A673 (cell line): ENCODE data around the gene PAPOLB. TPM values are rescaled to one million over a fixed set of nuclear protein-coding genes. Genes with fewer than 3 reads are reported as not detected.

ENCODE experiments used
- BruUV-seq: library from RNA; stranded (reverse); fragments of 400-500 nt; replicated peaks from 2 replicates; lab custom pipeline; 2021; lab: Mats Ljungman, UMichigan
- CTCF ChIA-PET: fragments of 300-600 bp; sonication (Branson Sonifier 250); formaldehyde crosslinking; loops from one replicate; lab custom pipeline; 2022; ENCODE audit warnings: antibody characterized with exemption; lab: Charles Lee
- POLR2A ChIA-PET: fragments of 300-600 bp; sonication (Branson Sonifier 250); formaldehyde crosslinking; loops from one replicate; lab custom pipeline; 2022; ENCODE audit warnings: antibody characterized with exemption; ENCODE audit not compliant: low non-redundant PET; lab: Charles Lee
- DNase-seq: peaks from one replicate; pipeline ENCODE4 v3.0.0-alpha.2; 2015; ENCODE audit warnings: low spot score
- H3K27ac ChIP-seq: fragments of 200-600 bp; sonication (generic); 2 replicates; pipeline ENCODE4 v1.5.1; 2016; ENCODE audit warnings: mixed run types, low read depth, mild to moderate bottlenecking, mixed read lengths, antibody characterized with exemption, low read length; ENCODE audit not compliant: poor library complexity, severe bottlenecking
- H3K27me3 ChIP-seq: fragments of 200-600 bp; sonication (generic); replicated peaks from 2 replicates; pipeline ENCODE4 v1.6.1; 2017; ENCODE audit warnings: mixed run types, low read depth, mild to moderate bottlenecking, mixed read lengths, antibody characterized with exemption, low read length; ENCODE audit not compliant: insufficient read depth, poor library complexity
- H3K36me3 ChIP-seq: fragments of 200-600 bp; sonication (generic); 2 replicates; pipeline ENCODE4 v1.6.1; 2016; ENCODE audit warnings: mixed run types, mild to moderate bottlenecking, mixed read lengths, antibody characterized with exemption, low read length; ENCODE audit not compliant: insufficient read depth, poor library complexity, severe bottlenecking
- H3K4me1 ChIP-seq: fragments of 200-600 bp; sonication (generic); 2 replicates; pipeline ENCODE4 v1.6.1; 2017; ENCODE audit warnings: mixed run types, mild to moderate bottlenecking, mixed read lengths, antibody characterized with exemption, low read length; ENCODE audit not compliant: insufficient read depth, poor library complexity, severe bottlenecking
- H3K4me3 ChIP-seq: fragments of 200-600 bp; sonication (generic); 2 replicates; pipeline ENCODE4 v1.5.1; 2016; ENCODE audit warnings: low read depth, mixed run types, mild to moderate bottlenecking, mixed read lengths, low read length; ENCODE audit not compliant: poor library complexity, severe bottlenecking
- H3K9me3 ChIP-seq: fragments of 200-600 bp; sonication (generic); 2 replicates; pipeline ENCODE4 v1.6.1; 2016; ENCODE audit warnings: mixed run types, low read depth, mild to moderate bottlenecking, mixed read lengths, antibody characterized with exemption, low read length; ENCODE audit not compliant: poor library complexity, severe bottlenecking
- EZH2 ChIP-seq: fragments of 200-600 bp; sonication (generic); IDR thresholded peaks from 2 replicates; pipeline ENCODE4 v1.6.1; 2017; ENCODE audit warnings: borderline replicate concordance, low read depth, mild to moderate bottlenecking, mixed read lengths, antibody characterized with exemption, low read length; ENCODE audit not compliant: poor library complexity, severe bottlenecking
- intact Hi-C: fragments of 100-400 bp; cut with micrococcal nuclease; formaldehyde crosslinking; loops from one replicate; pipeline ENCODE4 v1.10.0; 2022; ENCODE audit not compliant: unreplicated experiment
- total RNA-seq: library from RNA; stranded (reverse); gene quantifications from 2 replicates; pipeline ENCODE4 v1.2.3, GENCODE V29; 2021
- TF ChIP-seq, protein P1 (sequence below): fragments of 300-800, 200-600 bp; sonication (generic); conservative IDR thresholded peaks from 2 replicates; pipeline ENCODE4 v1.5.1; 2017; ENCODE audit warnings: low read depth, mild to moderate bottlenecking, antibody characterized with exemption, low read length, moderate library complexity, mixed read lengths

PAPOLB gene
- total RNA-seq, 1 experiment from 2014 or later = 0.17 TPM

DNA sequence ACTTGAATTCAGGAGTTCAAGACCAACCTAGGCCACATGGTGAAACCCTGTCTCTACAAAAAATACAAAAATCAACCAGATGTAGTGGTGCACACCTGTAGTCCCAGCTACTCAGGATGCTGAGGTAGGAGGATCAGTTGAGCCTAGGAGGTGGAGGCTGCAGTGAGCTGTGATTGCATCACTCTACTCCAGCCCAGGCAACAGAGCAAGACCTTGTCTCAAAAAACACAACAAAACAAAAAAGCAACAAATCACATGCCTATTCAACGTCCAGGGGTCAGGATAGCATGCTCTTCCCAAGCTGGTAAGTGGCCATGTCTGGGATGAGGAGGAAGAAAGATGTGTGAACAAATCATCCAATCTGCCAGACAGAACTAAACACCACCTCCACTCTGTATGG, 27.9 kb upstream of the PAPOLB start:
- H3K27me3 ChIP-seq = no peaks in the 10 kb centered on the region
- H3K4me3 ChIP-seq = no peak overlapping the region
- no peaks in the 10 kb centered on the region for H3K36me3 ChIP-seq
- no TSS peak for BruUV-seq
- intact Hi-C loops = no loop called here
- TF ChIP-seq EZH2 = no peak
- TF ChIP-seq, protein P1, sequence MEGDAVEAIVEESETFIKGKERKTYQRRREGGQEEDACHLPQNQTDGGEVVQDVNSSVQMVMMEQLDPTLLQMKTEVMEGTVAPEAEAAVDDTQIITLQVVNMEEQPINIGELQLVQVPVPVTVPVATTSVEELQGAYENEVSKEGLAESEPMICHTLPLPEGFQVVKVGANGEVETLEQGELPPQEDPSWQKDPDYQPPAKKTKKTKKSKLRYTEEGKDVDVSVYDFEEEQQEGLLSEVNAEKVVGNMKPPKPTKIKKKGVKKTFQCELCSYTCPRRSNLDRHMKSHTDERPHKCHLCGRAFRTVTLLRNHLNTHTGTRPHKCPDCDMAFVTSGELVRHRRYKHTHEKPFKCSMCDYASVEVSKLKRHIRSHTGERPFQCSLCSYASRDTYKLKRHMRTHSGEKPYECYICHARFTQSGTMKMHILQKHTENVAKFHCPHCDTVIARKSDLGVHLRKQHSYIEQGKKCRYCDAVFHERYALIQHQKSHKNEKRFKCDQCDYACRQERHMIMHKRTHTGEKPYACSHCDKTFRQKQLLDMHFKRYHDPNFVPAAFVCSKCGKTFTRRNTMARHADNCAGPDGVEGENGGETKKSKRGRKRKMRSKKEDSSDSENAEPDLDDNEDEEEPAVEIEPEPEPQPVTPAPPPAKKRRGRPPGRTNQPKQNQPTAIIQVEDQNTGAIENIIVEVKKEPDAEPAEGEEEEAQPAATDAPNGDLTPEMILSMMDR = no peak
- POLR2A ChIA-PET = no interaction called here
- H3K4me1 ChIP-seq = no peaks in the 10 kb centered on the region
- H3K9me3 ChIP-seq = no peaks in the 10 kb centered on the region
- H3K27ac ChIP-seq = no peak overlapping the region
- CTCF ChIA-PET = no interaction called here
- no peak for DNase-seq

DNA sequence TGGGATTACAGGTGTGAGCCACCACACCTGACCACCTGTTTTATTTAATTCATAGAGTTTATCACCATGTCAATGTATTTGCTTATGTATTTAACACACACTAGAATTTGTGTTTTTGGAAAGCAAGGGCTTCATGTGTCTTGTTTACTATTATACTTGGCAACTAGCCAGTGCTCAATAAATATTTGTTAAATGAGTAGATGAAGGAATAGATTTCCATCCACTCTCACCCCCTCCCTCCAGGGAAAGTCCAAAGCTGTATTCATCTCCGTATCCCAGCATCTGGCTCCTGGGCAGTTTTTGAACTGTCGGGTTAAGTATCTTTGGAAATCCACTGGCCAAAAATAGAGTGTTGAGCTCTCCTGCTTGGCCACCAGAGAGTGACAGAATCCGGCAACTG, 26.3 kb upstream of the PAPOLB start:
- Histone ChIP-seq H3K4me1 (no peaks in the 10 kb centered on the region), H3K27ac (no peak overlapping the region), H3K27me3 (no peaks in the 10 kb centered on the region), H3K9me3 (no peaks in the 10 kb centered on the region), H3K36me3 (no peaks in the 10 kb centered on the region), H3K4me3 (no peak overlapping the region)
- TF ChIP-seq EZH2 = no peak
- no peak for DNase-seq
- intact Hi-C loops = no loop called here
- POLR2A ChIA-PET = no interaction called here
- CTCF ChIA-PET = no interaction called here
- no TSS peak for BruUV-seq

DNA sequence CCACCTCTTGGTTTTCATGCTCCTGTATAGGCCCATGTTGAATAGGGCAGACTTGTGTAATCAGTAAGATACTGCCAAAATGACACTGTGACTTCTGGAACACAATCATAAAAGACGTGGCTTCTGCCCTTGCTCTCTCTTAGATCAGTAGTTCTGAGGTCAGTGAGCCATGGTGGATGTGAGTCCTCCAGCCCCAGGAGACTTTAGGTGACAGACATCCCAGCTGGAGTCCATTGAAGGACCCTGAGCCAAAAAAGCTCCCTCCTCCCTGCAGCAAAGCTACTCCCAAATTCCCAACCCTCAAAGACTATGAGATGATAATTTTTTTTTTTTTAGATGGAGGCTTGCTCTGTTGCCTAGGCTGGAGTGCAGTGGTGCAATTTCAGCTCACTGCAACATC, 24.8 kb upstream of the PAPOLB start:
- Histone ChIP-seq H3K27ac (no peak overlapping the region), H3K27me3 (no peaks in the 10 kb centered on the region), H3K4me1 (no peaks in the 10 kb centered on the region), H3K4me3 (no peak overlapping the region), H3K9me3 (no peaks in the 10 kb centered on the region), H3K36me3 (no peaks in the 10 kb centered on the region)
- TF ChIP-seq, protein P1 = no peak
- TF ChIP-seq EZH2 = no peak
- CTCF ChIA-PET = no interaction called here
- POLR2A ChIA-PET = no interaction called here
- no peak for DNase-seq
- intact Hi-C loops = no loop called here
- BruUV-seq = no TSS peak

- no peak for TF ChIP-seq EZH2
- TF ChIP-seq, protein P1 = no peak
- Histone ChIP-seq H3K4me1 (no peaks in the 10 kb centered on the region), H3K27me3 (no peaks in the 10 kb centered on the region), H3K4me3 (no peak overlapping the region), H3K27ac (no peak overlapping the region), H3K9me3 (no peaks in the 10 kb centered on the region), H3K36me3 (no peaks in the 10 kb centered on the region)
- DNase-seq = no peak
- intact Hi-C loops = no loop called here
- ChIA-PET POLR2A (no interaction called here), CTCF (no interaction called here)
- BruUV-seq = no TSS peak
Observed at GRCh38 chr7:4885317-4885807, 23.5 kb upstream of the PAPOLB start.
